HG03354 (cell line): Measurements from ENCODE around the gene KIRREL3.

Experiments
- ATAC-seq: cut with Tn5 transposase; IDR thresholded peaks from one replicate; pipeline ENCODE4 v1.9.1; 2021; ENCODE audit warnings: mild to moderate bottlenecking; ENCODE audit not compliant: unreplicated experiment, poor library complexity, severe bottlenecking

Gene KIRREL3

GRCh38 chr11:126732981-126733380, 267.6 kb downstream of the KIRREL3 start:
- ATAC-seq, result peak; percentile 74

DNA sequence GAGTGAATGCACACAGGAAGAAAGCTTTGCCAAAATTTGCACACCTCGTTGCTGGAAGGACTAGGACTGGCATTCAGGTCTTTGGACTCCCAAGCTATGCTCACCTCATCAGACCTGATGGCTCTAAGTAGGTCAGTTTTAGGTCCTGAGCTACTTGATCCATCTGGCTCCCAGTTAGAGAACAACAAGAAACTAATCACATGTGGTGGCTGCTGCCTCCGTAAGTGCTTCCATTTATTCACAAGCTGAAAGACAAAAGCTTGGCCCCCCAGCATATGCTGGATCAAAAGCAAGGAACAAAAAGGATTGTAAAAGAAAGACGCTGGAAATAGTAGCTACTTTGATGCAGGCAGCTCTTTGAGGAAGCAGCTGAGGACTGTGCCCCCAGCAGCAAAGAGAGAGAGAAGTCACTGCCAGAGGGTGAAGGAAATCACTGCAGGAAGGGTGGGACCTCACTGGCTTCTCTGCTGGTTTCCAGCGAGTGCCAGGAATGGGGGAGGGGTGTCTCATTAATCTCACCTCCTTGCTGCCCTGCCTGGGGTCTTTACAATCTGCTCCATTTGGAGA, 268.9 kb downstream of the KIRREL3 start:
- no peak for ATAC-seq

DNA sequence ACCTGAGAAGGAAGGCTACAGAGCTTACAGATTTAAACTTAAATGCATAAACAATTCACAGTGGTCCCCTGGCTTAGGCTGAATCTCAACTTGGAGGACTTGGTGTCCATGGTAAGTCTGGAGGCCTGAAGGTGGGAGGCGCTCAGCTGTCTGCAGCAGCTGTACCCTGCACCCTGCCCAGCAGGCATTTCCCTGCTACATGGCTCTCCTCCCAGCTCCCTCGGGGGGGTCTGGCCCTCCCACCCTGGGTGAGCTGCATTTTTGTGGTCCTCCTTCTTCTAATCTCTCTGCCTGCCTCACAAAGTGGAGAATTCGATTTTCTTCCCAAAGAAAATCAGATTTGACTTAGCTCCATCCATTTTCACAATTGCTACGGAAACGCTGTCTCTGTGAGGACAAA, 273.2 kb downstream of the KIRREL3 start:
- no peak for ATAC-seq

DNA sequence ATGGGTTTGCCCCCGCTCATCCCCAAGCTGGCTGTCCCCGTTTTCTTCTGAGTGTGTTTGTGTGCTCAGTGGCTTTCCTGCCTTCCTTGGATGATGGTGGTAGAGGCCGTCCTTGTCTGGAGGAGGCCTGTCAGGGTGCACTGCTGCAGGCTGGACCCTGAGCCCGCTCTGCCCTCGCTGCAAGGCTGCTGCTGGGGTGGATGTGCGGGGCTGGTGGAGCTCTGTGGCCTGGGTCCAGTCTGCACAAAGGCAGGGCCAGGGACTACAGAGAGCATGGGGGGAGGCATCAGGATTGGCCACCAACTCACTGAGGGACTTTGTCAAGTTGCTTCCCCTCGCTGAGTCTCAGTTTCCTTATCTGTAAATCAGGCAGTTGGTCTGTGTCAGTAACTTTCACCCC, 275.0 kb downstream of the KIRREL3 start:
- no peak for ATAC-seq

- ATAC-seq, result no peak
Observed at GRCh38 chr11:126725043-126725442, 275.5 kb downstream of the KIRREL3 start.

DNA sequence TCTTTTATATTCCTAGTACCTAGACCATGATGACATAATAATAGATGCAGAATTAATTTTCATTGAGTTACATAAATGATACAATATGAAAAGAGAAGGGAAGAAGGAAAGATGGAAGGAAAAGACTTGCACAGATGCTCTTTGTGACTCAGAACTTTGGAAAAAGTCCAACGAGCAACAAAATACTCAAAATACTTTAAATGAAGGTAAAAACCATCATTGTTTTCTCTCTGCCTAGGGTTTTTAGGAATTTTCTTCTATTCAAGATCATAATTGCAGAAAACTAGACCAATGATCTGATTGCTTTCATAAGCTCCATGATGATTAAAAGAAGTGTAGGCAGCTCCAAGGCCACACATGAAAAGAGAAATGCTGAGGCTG, 276.9 kb downstream of the KIRREL3 start:
- ATAC-seq, result no peak

GRCh38 chr11:126722956-126723664, 277.5 kb downstream of the KIRREL3 start:
- ATAC-seq, result no peak

DNA sequence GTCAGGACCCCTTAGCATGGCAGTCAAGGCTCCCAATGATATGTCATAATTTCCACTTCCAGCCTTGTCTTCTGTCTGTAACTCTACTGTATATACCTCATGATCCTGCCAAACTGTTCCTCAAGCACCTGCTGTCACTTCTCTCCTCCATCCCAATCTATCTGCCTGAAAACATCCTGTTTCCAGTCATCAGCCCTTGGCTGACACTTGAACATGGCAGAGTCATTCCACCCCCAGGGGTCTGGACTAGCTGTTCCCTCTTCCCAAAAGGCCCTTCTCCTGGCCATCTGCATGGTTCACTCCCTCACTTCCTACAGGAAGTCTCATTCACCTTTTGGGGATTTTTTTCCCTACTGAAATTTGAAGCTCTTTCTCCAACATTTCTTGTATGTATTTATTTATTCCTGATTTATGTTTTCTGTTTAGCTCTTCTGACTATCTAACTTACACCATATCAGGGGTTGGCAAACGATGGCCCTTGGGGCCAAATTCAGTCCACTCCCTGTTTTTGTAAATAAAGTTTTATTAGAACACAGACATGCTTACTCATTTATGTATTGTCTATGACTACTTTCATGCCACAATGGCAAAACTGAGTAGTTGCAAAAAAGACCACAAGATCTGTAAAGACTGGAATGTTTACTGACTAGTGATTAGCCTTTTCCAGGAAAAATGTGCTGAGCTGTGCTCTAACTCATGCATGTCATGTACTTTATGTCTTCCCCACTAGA, 278.4 kb downstream of the KIRREL3 start:
- no peak for ATAC-seq

DNA sequence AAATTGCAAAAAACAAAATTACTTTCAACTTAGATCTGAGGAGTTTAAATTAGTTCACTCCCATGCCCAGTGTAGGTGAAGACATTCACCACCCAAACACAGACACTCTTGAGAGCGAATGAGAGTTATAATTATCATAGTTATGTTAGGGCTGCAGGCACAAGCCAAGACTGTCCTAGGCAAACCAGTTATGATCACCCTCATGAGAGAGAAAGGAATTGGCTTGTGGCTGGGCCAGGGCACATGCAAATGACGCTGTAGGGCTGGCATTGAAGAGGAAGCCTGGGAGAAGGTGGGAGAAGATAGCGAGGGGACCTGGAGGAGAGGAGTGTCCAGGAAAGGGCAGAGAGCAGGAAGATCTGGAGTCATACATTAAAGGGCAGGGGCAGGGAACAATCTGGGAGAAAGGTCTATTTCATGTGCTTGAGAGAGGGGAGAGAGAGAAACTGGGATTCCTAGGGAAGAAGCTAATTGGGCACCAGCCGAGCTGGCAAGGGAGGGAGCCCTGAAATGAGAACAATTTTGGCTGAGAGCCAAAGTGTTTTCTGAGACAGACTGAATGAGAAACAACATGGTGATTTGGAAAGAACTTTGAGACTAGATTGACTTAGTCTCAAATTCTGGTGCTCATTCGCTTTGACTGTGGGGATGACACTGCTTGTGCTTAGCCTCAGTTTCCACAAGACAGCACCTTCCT, 279.9 kb downstream of the KIRREL3 start:
- ATAC-seq, result no peak

DNA sequence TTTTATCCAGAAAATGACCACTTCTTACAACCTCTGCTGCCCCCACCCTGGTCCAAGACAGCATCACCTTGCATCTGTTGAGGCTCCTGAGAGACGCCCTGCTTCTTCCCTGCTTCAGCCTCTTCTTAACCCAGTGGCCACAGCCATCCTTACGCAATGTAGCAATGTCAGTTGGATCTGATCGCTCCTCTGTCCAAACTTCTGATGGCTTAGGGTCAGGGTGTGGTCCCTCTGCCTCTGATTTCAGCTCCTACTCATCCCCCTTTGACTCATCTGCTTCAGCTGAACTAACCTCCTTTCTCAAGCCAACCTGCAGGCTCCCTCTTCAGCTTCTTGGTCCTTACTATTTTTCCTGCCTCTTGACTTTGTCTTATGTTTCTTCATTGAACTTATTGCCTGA, 280.8 kb downstream of the KIRREL3 start:
- ATAC-seq, result no peak

GRCh38 chr11:126718276-126718675, 282.3 kb downstream of the KIRREL3 start:
- no peak for ATAC-seq

DNA sequence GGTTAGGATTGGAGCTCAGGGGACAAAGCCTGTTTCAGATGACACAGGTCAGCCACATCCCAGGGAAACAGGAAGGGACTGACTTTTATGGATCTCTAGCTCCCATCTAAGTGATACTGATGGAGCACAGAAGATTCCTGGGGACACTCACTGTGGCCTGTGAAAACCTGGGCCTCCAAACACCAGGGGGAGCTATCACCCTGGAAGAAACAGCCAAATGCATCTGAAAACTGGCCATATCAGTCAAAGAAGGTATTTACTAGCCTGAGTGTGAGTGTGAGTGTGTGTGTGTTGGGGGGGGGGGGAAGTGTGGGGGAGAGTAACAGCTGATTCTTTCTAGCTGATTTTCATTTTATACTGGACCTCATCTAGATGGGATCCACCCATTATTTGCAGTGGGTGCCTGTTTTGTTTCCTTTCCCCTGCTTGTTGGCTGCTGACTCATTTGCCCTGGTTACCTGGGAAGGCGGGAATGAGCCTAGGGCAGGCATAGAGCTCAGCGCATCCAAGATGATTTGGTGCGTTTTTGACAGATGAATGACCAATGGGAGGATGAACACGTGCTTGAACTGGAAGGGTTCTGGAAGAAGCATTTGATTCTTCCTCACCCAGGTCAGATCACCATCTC, 284.0 kb downstream of the KIRREL3 start:
- peak; percentile 65 for ATAC-seq

DNA sequence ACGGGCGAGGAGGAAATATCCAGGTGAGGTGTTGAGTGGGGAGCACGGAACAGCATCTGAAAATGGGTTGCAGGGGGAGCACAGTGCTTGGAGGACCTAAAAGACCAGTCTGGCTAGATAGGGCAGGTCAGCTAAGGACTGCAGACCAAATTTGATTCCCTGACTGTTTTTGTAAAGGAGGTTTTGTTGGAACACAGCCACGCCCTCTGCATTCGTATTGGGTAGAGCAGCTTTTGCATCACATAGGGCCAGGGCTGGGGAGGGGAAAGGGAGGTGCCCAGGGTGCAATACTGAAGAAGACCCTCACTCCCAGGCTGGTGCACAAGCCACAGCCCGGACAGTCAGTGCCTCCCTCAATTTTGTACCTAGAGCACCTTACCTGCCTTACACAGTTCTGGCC, 286.8 kb downstream of the KIRREL3 start:
- no peak for ATAC-seq

DNA sequence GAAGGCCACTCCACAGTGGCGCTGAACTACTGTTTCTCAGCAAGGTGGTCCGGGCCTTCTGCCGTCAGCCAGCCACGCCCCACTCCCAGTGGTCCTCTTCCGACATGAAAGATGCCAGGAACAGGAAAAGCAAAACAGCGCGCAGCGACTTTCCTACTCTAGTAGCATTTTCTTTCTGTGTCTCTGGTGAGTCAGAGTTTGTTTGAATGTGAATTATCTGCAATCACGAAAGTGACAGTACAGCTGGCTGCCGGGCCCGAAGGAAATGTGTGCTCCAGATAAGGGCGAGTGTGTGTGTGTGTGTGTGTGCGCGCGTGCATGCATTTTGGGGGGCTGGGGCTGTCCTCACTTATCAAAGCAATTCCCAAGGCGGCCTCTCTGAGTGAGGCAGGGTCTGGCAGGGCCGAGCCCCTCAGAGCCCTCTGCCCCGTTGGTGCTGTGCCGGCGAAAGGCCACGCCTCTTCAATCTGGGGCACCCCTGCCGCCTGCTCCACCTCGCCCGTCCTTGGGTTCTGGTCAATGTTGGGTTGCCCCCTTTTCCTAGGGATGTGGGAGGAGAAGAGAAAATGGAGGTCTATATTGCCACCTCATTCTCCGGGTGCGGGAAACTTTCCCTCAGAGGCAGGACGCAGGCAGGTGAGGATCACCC, 288.5 kb downstream of the KIRREL3 start:
- no peak for ATAC-seq

DNA sequence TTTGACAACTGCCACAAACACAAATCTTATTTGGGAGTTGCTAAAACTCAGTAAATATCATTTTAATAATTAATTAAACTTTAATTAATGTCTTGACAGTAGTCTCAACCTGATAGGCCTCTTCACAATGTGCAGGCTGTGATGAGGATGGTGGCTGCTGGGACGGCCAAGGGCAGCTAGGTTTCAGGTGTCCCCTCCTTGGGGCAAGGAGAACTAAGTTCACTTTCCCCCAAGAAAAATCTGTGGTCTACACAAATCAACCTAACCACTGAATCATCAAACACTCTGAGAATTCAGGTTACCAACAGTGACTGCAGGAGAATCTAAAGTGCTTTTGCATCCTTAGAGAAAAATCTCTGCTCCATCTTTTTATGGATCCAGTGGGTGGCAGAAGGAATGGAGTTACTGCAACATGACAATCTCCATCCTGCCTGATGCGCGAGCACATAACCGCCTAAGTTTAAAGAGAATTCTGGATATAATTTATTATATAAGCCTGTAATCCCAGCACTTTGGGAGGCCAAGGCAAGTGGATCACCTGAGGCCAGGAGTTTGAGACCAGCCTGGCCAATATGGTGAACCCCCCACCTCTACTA, 289.7 kb downstream of the KIRREL3 start:
- no peak for ATAC-seq

- ATAC-seq, result no peak
Observed at GRCh38 chr11:126707498-126707897, 293.1 kb downstream of the KIRREL3 start.

DNA sequence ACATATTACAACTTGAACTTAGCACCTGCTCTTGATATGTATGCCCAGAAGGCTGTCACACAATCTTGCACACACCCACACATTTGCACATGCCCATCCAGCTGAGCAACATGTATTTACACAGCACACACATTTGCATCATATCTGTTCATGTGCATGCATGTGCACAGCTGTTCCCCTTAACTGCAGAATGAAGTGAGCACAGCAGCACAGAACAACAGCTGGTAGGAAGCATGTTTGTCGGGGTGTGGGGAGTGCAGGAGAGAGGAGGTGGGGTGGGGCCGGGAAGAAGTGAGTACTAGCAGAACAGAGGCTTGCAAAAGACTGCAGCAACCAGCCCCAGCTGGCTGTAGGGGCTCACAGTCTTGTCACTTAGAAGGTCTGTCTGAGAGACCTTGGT, 296.5 kb downstream of the KIRREL3 start:
- ATAC-seq, result no peak

GRCh38 chr11:126703662-126704061, 296.9 kb downstream of the KIRREL3 start:
- ATAC-seq, result no peak

- no peak for ATAC-seq
Observed at GRCh38 chr11:126702987-126703386, 297.6 kb downstream of the KIRREL3 start.
